Neural cell (in vitro differentiated cells): ENCODE measurements around the gene TSPAN18. TPM values are rescaled to one million over a fixed set of nuclear protein-coding genes. Genes with fewer than 3 reads are reported as not detected.
A peak's percentile ranks its signal among the peaks of the same experiment; 100 is the strongest.

Experiments
- H2AFZ ChIP-seq: fragments of 200-600, 300-800 bp; sonication (generic), shearing (Covaris generic); 2 replicates; pipeline ENCODE4 v1.6.0; 2014; ENCODE audit warnings: low read depth, mild to moderate bottlenecking, antibody characterized with exemption, low read length, moderate library complexity
- H3F3A ChIP-seq: fragments of 200-600 bp; shearing (Covaris generic); 2 replicates; pipeline ENCODE4 v1.6.1; 2016; ENCODE audit warnings: mild to moderate bottlenecking, moderate library complexity, mixed read lengths, antibody characterized with exemption, low read length; ENCODE audit not compliant: insufficient read depth, poor library complexity, severe bottlenecking
- H3K27ac ChIP-seq: fragments of 200-600, 300-800 bp; sonication (generic), shearing (Covaris generic); 2 replicates; pipeline ENCODE4 v1.5.1; 2014; ENCODE audit warnings: mild to moderate bottlenecking, low read length, moderate library complexity
- H3K27me3 ChIP-seq: fragments of 300-800, 200-600 bp; sonication (generic), shearing (Covaris generic); 2 replicates; pipeline ENCODE4 v1.6.0; 2014; ENCODE audit warnings: mild to moderate bottlenecking, low read depth, low read length, moderate library complexity; ENCODE audit not compliant: insufficient read depth
- H3K36me3 ChIP-seq: fragments of 300-800, 200-600 bp; sonication (generic), shearing (Covaris generic); 2 replicates; pipeline ENCODE4 v1.5.1; 2014; ENCODE audit warnings: mild to moderate bottlenecking, antibody characterized with exemption, low read length, moderate library complexity; ENCODE audit not compliant: insufficient read depth
- H3K4me2 ChIP-seq: fragments of 300-800, 200-600 bp; sonication (generic), shearing (Covaris generic); 2 replicates; pipeline ENCODE4 v1.6.0; 2014; ENCODE audit warnings: mild to moderate bottlenecking, low read length
- H3K4me3 ChIP-seq: fragments of 300-800, 200-600 bp; sonication (generic), shearing (Covaris generic); 2 replicates; pipeline ENCODE4 v1.5.1; 2014; ENCODE audit warnings: mild to moderate bottlenecking, low read length, moderate library complexity
- H3K79me2 ChIP-seq: fragments of 200-600 bp; shearing (Covaris generic); replicated peaks from 2 replicates; pipeline ENCODE4 v1.6.0; 2014; ENCODE audit warnings: mild to moderate bottlenecking, low read length, moderate library complexity; ENCODE audit not compliant: insufficient read depth
- H3K9ac ChIP-seq: fragments of 300-800, 200-600 bp; sonication (generic), shearing (Covaris generic); 2 replicates; pipeline ENCODE4 v1.6.1; 2016; ENCODE audit warnings: mild to moderate bottlenecking, low read length, mixed read lengths
- H3K9me2 ChIP-seq: fragments of 200-600 bp; shearing (Covaris generic); 2 replicates; pipeline ENCODE4 v1.6.1; 2016; ENCODE audit warnings: mild to moderate bottlenecking, low read length, mixed read lengths; ENCODE audit not compliant: insufficient read depth
- H3K9me3 ChIP-seq: fragments of 200-600, 300-800 bp; sonication (generic), shearing (Covaris generic); 2 replicates; pipeline ENCODE4 v1.6.1; 2016; ENCODE audit warnings: mild to moderate bottlenecking, mixed run types, low read length, moderate library complexity, mixed read lengths
- H4K20me1 ChIP-seq: fragments of 200-600 bp; shearing (Covaris generic); 2 replicates; pipeline ENCODE4 v1.6.1; 2016; ENCODE audit warnings: mild to moderate bottlenecking, mixed run types; ENCODE audit not compliant: insufficient read depth
- CTCF ChIP-seq: fragments of 450-650 bp; IDR thresholded peaks from 2 replicates; pipeline ENCODE4 v1.5.1; 2014; ENCODE audit warnings: antibody characterized with exemption, mild to moderate bottlenecking, moderate library complexity; ENCODE audit not compliant: poor library complexity, severe bottlenecking
- EP300 ChIP-seq: fragments of 450-650 bp; conservative IDR thresholded peaks from 2 replicates; pipeline ENCODE4 v1.6.1; 2014; ENCODE audit warnings: antibody characterized with exemption, mild to moderate bottlenecking, moderate library complexity; ENCODE audit not compliant: poor library complexity, severe bottlenecking
- EZH2 ChIP-seq: fragments of 200-600, 300-800 bp; shearing (Covaris generic), sonication (generic); IDR thresholded peaks from 2 replicates; pipeline ENCODE4 v1.6.1; 2014; ENCODE audit warnings: antibody characterized with exemption, low read length, borderline replicate concordance, mild to moderate bottlenecking; ENCODE audit not compliant: insufficient read depth, poor library complexity, severe bottlenecking
- MXI1 ChIP-seq: fragments of 450-650 bp; conservative IDR thresholded peaks from 2 replicates; pipeline ENCODE4 v1.6.1; 2014; ENCODE audit warnings: antibody characterized with exemption, mild to moderate bottlenecking; ENCODE audit not compliant: poor library complexity, severe bottlenecking
- POLR2AphosphoS5 ChIP-seq: IDR thresholded peaks from 2 replicates; pipeline ENCODE4 v1.6.1; 2012
- RAD21 ChIP-seq: fragments of 450-650 bp; conservative IDR thresholded peaks from 2 replicates; pipeline ENCODE4 v1.6.1; 2014; ENCODE audit warnings: antibody characterized with exemption, mild to moderate bottlenecking, moderate library complexity
- REST ChIP-seq: IDR thresholded peaks from 2 replicates; pipeline ENCODE4 v1.6.1; 2012; ENCODE audit warnings: borderline replicate concordance
- SMC3 ChIP-seq: fragments of 450-650 bp; conservative IDR thresholded peaks from 2 replicates; pipeline ENCODE4 v1.6.1; 2014; ENCODE audit warnings: antibody characterized with exemption, mild to moderate bottlenecking, moderate library complexity; ENCODE audit not compliant: poor library complexity
- TAF1 ChIP-seq: IDR thresholded peaks from 2 replicates; pipeline ENCODE4 v1.6.1; 2012; ENCODE audit warnings: low read depth
- polyA plus RNA-seq: library from polyadenylated mRNA; depleted of rRNA; stranded (reverse); fragments of >200 nt; gene quantifications from 2 replicates; pipeline ENCODE4 v1.2.3, GENCODE V29; 2014

TSPAN18 gene
- polyA plus RNA-seq, 1 donor from 2014 or later = 8.4 TPM

DNA sequence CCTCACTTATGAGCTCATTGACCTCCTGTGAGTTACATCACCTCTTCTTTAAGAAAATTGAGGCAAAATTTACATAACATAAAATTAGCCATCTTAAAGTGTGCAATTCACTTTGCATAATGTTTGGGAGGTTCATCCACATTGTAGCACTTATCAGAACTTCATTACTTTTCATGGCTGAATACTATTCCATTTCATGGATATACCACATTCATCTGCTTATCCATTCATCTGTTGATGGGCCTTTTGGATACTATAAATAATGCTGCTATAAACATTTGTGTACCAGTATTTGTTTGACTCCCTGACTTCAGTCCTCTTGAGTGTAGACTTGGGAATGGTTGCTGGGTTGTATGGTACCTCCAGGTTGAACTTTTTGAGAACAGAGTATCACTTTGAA, 120.6 kb downstream of the TSPAN18 start:
- no peak overlapping the region for H3K4me3 ChIP-seq
- no peak overlapping the region for H2AFZ ChIP-seq
- H3K9me3 ChIP-seq = no peaks in the 10 kb centered on the region
- H3K27ac ChIP-seq = no peak overlapping the region
- H3K9ac ChIP-seq = no peak overlapping the region
- TF ChIP-seq CTCF (no peak), EZH2 (no peak), EP300 (no peak), MXI1 (no peak), POLR2AphosphoS5 (no peak), RAD21 (no peak), TAF1 (no peak), REST (no peak), SMC3 (no peak)
- H4K20me1 ChIP-seq = no peaks in the 10 kb centered on the region
- no peaks in the 10 kb centered on the region for H3K36me3 ChIP-seq
- no peaks in the 10 kb centered on the region for H3K79me2 ChIP-seq
- H3F3A ChIP-seq = no peaks in the 10 kb centered on the region
- no peak overlapping the region for H3K4me2 ChIP-seq
- H3K9me2 ChIP-seq = no peaks in the 10 kb centered on the region
- no peaks in the 10 kb centered on the region for H3K27me3 ChIP-seq

DNA sequence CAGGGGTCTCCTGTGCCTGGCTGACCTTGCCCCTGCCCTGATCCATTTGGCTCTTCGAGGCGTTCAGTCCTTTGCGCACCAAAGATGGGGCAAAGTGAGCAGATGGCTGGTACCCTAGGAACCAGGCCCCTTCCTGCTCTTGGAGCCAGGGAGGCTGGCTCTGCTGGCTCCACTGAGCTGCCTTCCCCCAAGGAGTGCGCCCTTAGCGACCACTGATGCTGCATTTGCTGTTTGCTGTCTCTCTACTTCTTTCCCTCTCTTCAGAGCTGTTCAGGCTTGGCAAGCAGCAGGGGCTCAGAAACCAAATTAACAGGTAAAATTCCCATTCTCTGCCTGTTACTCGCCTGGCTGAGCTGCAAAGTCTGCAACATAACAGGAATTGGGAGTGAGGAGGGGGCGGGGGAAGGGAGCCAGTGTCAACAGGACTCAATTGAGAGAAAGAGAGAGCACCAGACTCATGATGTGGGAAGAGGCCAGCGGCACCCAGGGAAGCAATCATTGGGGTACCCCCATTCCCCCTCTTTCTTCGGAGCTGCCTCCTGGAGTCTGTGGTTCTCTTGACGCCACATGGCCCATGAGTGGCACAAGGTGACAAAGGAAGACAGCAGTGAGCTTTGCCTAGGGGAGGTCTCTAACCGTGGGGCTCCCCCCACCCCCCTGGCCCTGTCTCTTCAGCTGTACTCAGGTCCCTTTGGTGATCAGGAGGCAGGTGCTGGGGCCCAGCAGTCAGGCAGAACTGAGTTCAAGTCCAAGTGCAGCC, 121.6 kb downstream of the TSPAN18 start:
- Histone ChIP-seq H3K4me2 (no peak overlapping the region), H3K36me3 (no peaks in the 10 kb centered on the region), H3F3A (no peaks in the 10 kb centered on the region), H3K27me3 (no peaks in the 10 kb centered on the region), H3K9me3 (no peaks in the 10 kb centered on the region), H3K79me2 (no peaks in the 10 kb centered on the region), H3K27ac (peak overlapping the region; percentile 24), H2AFZ (no peak overlapping the region), H3K9ac (no peak overlapping the region), H4K20me1 (no peaks in the 10 kb centered on the region), H3K9me2 (no peaks in the 10 kb centered on the region), H3K4me3 (no peak overlapping the region)
- no peak for TF ChIP-seq TAF1
- TF ChIP-seq EP300 = no peak
- no peak for TF ChIP-seq EZH2
- no peak for TF ChIP-seq CTCF
- TF ChIP-seq REST = no peak
- no peak for TF ChIP-seq MXI1
- no peak for TF ChIP-seq RAD21
- TF ChIP-seq SMC3 = no peak
- no peak for TF ChIP-seq POLR2AphosphoS5
